Measurements from ENCODE around the gene LAMTOR3. TPM values are rescaled to one million over a fixed set of nuclear protein-coding genes. Genes with fewer than 3 reads are reported as not detected.

LAMTOR3 gene
- total RNA-seq, result 10 to 100 TPM; 20.6 to 25.3 TPM

DNA sequence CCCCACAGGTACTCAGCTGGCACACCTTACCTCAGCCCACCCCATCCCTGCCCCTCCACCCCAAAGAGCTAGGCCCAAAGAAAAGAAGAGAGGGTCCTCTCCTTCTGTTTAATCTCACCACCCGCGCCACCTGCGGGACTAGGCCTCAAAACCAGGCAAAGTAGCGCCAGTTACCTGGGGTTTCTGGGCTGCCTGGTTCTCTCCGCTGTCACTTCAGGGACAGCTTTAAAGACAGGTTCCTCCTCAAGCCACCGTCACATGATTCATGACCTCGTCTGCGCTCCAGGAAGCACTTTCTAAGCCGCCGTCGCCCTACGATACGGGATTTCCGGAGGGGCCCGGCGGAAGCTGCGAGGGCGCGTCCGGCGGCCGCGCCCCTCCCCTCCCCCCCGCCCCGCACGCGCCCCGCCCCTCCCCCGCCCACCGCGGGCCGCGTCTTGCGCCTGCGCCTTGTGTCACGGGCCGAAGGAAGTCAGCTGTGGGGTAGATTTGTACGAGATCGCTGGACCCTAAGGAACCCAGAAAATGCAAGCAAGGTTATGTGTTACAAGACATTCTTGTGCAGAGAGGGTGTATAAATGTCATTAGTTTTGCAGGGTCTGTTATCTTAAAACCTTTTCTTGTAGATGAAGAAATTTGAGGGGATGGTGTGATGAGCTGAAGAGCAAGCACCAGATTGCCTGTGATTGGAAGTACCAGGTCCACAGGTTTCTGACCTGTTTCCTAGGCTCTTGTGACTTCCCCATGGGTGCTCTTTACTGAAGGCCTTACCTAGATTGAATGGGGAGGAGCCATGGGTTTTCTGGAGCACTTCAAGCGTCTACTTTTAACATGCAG, at the start of gene LAMTOR3:
Gene LAMTOR3 (minus strand): TSS at position 267 of the 837 bp plus-strand sequence. CDS start 464 bp downstream, outside the sequence.
- Mint-ChIP-seq H3K4me1 (peaks cover 39% of the 10 kb centered on the region), H3K4me3 (peak within 1 kb of the TSS; percentile 88), H3K27ac (peak within 1 kb of the TSS; percentile 93), H3K9me3 (ENCODE audit: low read depth) (no peaks in the 10 kb centered on the region), H3K36me3 (peaks cover 11% of the 10 kb centered on the region), H3K27me3 (no peaks in the 10 kb centered on the region)
- DNase-seq (peak; percentile 94), ATAC-seq (peak; percentile 99)
- CTCF ChIA-PET, result interaction anchor here (0.7 to 2.9 kb wide), 8 partner anchors 8 to 85 kb away, joined by 3 to 13 read pairs (median 4); partner anchors contain the start of gene DNAJB14

DNA sequence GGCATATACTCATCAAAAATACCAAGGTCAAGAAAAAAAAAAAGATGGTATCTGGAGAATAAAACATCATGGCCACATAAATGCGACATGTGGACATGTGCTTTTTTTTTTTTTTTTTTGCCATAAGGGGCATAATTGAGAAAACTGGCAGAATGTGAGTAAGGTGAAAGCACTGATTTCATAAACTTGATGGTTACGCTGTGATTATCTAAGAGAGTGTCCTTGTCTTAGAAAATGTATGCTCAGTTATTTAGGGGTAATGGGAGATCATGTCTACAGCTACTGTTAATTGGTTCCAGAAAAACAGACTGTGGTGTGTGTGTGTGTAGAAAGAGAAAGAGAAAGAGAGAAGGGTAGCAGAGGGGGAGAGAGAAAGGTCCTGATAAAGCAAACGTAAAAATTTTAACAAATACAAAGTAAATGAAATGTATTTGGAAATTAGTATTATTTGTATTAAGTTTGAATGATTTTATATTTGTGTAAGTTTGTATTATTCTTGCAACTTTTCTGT, 44.1 kb upstream of the LAMTOR3 start:
- Mint-ChIP-seq H3K27me3 (no peaks in the 10 kb centered on the region), H3K36me3 (peaks cover 59% of the 10 kb centered on the region), H3K4me3 (no peak overlapping the region), H3K4me1 (peaks cover 28% of the 10 kb centered on the region), H3K9me3 (ENCODE audit: low read depth) (no peaks in the 10 kb centered on the region), H3K27ac (peak overlapping the region; percentile 6)
- CTCF ChIA-PET, result no interaction called here
- DNase-seq (no peak), ATAC-seq (no peak)

DNA sequence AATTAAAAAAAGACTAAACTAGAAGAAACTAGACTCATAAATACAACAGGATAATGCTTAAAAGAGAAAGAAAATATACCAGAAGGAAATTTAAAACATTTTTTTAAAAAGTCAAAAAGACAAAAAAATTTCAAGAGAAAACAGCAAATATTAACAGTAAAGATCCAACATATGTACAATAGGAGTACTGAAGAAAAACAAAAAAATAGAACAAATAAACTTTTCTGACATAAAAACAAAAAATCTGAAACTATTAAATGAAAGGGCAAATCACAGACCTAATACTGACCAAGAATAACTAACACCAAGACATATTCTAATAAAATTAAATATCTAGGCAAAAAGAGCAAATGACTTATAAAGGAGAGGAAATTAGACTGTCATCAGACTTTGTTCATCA, 40.7 kb upstream of the LAMTOR3 start:
- Mint-ChIP-seq H3K36me3 (peaks cover 66% of the 10 kb centered on the region), H3K27me3 (no peaks in the 10 kb centered on the region), H3K9me3 (ENCODE audit: low read depth) (peaks cover 3% of the 10 kb centered on the region), H3K4me1 (peaks cover 30% of the 10 kb centered on the region), H3K4me3 (no peak overlapping the region), H3K27ac (no peak overlapping the region)
- ATAC-seq (no peak), DNase-seq (no peak)
- CTCF ChIA-PET, result no interaction called here

GRCh38 chr4:99927566-99927965, 33.3 kb upstream of the LAMTOR3 start:
- no peak for ATAC-seq
- no peaks in the 10 kb centered on the region for H3K9me3 Mint-ChIP-seq (ENCODE audit: low read depth)
- no peak for DNase-seq
- H3K4me1 Mint-ChIP-seq, result peaks cover 22% of the 10 kb centered on the region
- no peak overlapping the region for H3K4me3 Mint-ChIP-seq
- CTCF ChIA-PET, result no interaction called here
- H3K27me3 Mint-ChIP-seq, result no peaks in the 10 kb centered on the region
- H3K36me3 Mint-ChIP-seq, result peaks cover 37% of the 10 kb centered on the region
- peak overlapping the region; percentile 14 for H3K27ac Mint-ChIP-seq

GRCh38 chr4:99921174-99921573, 26.9 kb upstream of the LAMTOR3 start:
- H3K27me3 Mint-ChIP-seq, result no peaks in the 10 kb centered on the region
- no peaks in the 10 kb centered on the region for H3K9me3 Mint-ChIP-seq (ENCODE audit: low read depth)
- H3K4me1 Mint-ChIP-seq, result peaks cover 13% of the 10 kb centered on the region
- H3K27ac Mint-ChIP-seq, result peak overlapping the region; percentile 44
- ATAC-seq, result no peak
- peaks cover 50% of the 10 kb centered on the region for H3K36me3 Mint-ChIP-seq
- H3K4me3 Mint-ChIP-seq, result no peak overlapping the region
- no peak for DNase-seq
- CTCF ChIA-PET, result interaction anchor here (1.2 to 1.3 kb wide), 2 partner anchors 19 to 24 kb away, joined by 3 read pairs; no protein-coding TSS in a partner anchor

DNA sequence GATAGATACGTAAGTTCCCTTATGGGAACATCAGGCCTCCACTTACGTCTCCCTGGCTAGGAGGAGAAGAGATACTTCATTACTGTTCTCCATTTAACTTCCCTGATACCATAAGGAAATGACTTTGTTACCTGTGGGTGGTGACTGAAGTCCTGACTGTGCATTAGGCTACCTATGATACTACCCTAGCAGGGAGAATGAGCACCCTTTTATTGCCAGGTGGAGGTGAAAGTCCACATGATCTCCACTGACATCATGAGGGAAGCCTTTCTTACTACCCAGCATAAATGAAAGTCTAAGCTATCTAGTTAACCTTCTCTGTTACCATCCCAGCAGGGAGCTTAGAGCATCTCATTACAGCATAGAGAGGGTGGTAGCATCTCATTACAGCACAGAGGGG, 24.4 kb upstream of the LAMTOR3 start:
- Mint-ChIP-seq H3K27ac (no peak overlapping the region), H3K4me1 (peaks cover 12% of the 10 kb centered on the region), H3K27me3 (no peaks in the 10 kb centered on the region), H3K36me3 (peaks cover 61% of the 10 kb centered on the region), H3K4me3 (no peak overlapping the region), H3K9me3 (ENCODE audit: low read depth) (peaks cover 2% of the 10 kb centered on the region)
- CTCF ChIA-PET, result no interaction called here
- no peak for ATAC-seq
- no peak for DNase-seq

DNA sequence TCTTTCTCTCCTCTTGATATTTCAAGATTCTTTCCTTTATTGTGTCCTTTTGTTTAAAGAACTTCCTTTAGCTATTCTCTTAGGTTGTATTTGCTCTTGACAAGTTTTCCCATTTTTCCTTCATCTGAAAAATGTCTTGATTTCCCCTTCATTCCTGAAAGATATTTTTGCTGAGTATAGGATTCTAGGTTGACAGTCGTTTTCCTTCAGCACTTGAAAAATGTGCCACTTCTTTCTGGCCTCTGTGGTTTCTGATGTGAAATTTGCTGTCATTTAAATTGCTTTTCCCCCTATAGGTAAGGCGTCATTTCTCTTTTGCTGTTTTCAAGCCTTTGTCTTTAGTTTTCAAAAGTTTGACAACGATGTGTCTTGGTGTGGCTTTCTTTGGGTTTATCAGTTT, 23.3 kb upstream of the LAMTOR3 start:
- DNase-seq (no peak), ATAC-seq (no peak)
- Mint-ChIP-seq H3K27ac (no peak overlapping the region), H3K36me3 (peaks cover 63% of the 10 kb centered on the region), H3K27me3 (no peaks in the 10 kb centered on the region), H3K4me1 (peaks cover 12% of the 10 kb centered on the region), H3K4me3 (no peak overlapping the region), H3K9me3 (ENCODE audit: low read depth) (peaks cover 2% of the 10 kb centered on the region)
- CTCF ChIA-PET, result interaction anchor here (1.4 kb wide), 1 partner anchor 27 kb away, joined by 3 read pairs; no protein-coding TSS in a partner anchor

GRCh38 chr4:99915449-99915848, 21.2 kb upstream of the LAMTOR3 start:
- peak overlapping the region; percentile 10 for H3K27ac Mint-ChIP-seq

DNA sequence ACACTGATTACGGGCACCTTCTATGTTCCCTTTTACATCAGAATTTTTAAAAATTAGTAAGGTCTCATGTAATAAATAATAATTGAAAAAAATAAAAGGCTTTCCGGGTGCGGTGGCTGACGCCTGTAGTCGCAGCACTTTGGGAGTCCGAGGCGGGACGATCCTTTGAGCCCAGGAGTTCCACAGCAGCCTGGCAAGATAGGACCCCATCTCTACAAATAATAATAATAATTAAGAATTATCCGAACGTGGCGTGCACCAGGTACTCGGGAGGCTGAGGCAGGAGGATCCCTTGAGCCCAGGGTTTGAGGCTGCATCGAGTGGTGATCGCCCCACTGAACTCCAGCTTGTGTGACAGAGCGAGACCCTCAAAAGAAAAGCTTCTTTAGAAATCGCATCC, 771 bp upstream of the LAMTOR3 start:
- peaks cover 36% of the 10 kb centered on the region for H3K4me1 Mint-ChIP-seq
- no peak for DNase-seq
- H3K4me3 Mint-ChIP-seq, result peak overlapping the region; percentile 88

More at GRCh38 chr4:99915449-99915848, 21.2 kb upstream of the LAMTOR3 start:
- Mint-ChIP-seq H3K4me1 (peaks cover 10% of the 10 kb centered on the region), H3K27me3 (no peaks in the 10 kb centered on the region), H3K36me3 (peaks cover 60% of the 10 kb centered on the region), H3K9me3 (ENCODE audit: low read depth) (peaks cover 2% of the 10 kb centered on the region), H3K4me3 (no peak overlapping the region)
- CTCF ChIA-PET, result interaction anchor here (0.9 to 1.0 kb wide), 2 partner anchors 17 to 21 kb away, joined by 3 to 4 read pairs; partner anchors contain the start of gene LAMTOR3
- ATAC-seq (no peak), DNase-seq (no peak)

GRCh38 chr4:99893839-99894160, 427 bp downstream of the LAMTOR3 start:
- no peaks in the 10 kb centered on the region for H3K27me3 Mint-ChIP-seq
- ATAC-seq (no peak), DNase-seq (no peak)
- H3K9me3 Mint-ChIP-seq (ENCODE audit: low read depth), result no peaks in the 10 kb centered on the region
- H3K4me3 Mint-ChIP-seq, result peak overlapping the region; percentile 88
- H3K4me1 Mint-ChIP-seq, result peaks cover 42% of the 10 kb centered on the region
- H3K27ac Mint-ChIP-seq, result peak overlapping the region; percentile 93
- H3K36me3 Mint-ChIP-seq, result peaks cover 11% of the 10 kb centered on the region
- CTCF ChIA-PET, result interaction anchor here (1.3 to 2.9 kb wide), 6 partner anchors 9 to 84 kb away, joined by 4 to 13 read pairs (median 6); partner anchors contain the start of gene DNAJB14

More for the DNA sequence above, 771 bp upstream of the LAMTOR3 start:
- H3K36me3 Mint-ChIP-seq, result peaks cover 12% of the 10 kb centered on the region
- no peak for ATAC-seq
- CTCF ChIA-PET, result interaction anchor here (0.7 to 2.9 kb wide), 8 partner anchors 8 to 86 kb away, joined by 3 to 13 read pairs (median 4); partner anchors contain the start of gene DNAJB14
- H3K27me3 Mint-ChIP-seq, result no peaks in the 10 kb centered on the region
- H3K9me3 Mint-ChIP-seq (ENCODE audit: low read depth), result no peaks in the 10 kb centered on the region
- peak overlapping the region; percentile 88 for H3K27ac Mint-ChIP-seq

GRCh38 chr4:99893029-99893428, 1.2 kb downstream of the LAMTOR3 start:
- ATAC-seq (no peak), DNase-seq (no peak)
- CTCF ChIA-PET, result interaction anchor here (0.6 to 2.9 kb wide), 4 partner anchors 55 to 337 kb away, joined by 3 to 11 read pairs (median 6); no protein-coding TSS in a partner anchor
- peak overlapping the region; percentile 88 for H3K4me3 Mint-ChIP-seq
- peaks cover 12% of the 10 kb centered on the region for H3K36me3 Mint-ChIP-seq
- peaks cover 43% of the 10 kb centered on the region for H3K4me1 Mint-ChIP-seq
- H3K9me3 Mint-ChIP-seq (ENCODE audit: low read depth), result no peaks in the 10 kb centered on the region
- H3K27ac Mint-ChIP-seq, result peak overlapping the region; percentile 93
- H3K27me3 Mint-ChIP-seq, result no peaks in the 10 kb centered on the region

- CTCF ChIA-PET, result interaction anchor here (1.4 to 1.9 kb wide), 2 partner anchors 43 to 57 kb away, joined by 3 to 9 read pairs; no protein-coding TSS in a partner anchor
- no peaks in the 10 kb centered on the region for H3K9me3 Mint-ChIP-seq (ENCODE audit: low read depth)
- peaks cover 43% of the 10 kb centered on the region for H3K4me1 Mint-ChIP-seq
- H3K4me3 Mint-ChIP-seq, result no peak overlapping the region
- no peak for DNase-seq
- no peak overlapping the region for H3K27ac Mint-ChIP-seq
- ATAC-seq, result no peak
- no peaks in the 10 kb centered on the region for H3K27me3 Mint-ChIP-seq
- peaks cover 12% of the 10 kb centered on the region for H3K36me3 Mint-ChIP-seq
Measured at GRCh38 chr4:99891351-99891750, 2.9 kb downstream of the LAMTOR3 start.

DNA sequence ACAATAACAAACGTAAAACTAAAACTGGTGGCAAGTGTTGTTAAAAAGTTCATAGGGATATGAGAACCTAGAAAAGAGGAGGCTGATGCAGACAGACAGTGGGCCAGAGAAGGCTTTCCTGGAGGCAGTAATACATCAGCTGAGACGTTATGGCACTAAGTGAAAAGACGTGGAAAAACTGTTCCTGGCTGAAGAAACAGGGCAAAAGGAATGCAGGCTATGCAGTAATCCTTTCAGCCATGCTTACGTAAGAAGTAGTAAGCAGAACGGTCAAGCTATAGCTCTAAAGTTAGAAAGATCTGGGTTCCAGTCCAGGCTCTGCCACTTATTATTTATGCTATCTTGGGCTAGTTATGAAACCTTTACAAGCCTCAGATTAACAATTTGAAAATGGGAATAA, 6.4 kb downstream of the LAMTOR3 start:
- no peaks in the 10 kb centered on the region for H3K27me3 Mint-ChIP-seq
- no peaks in the 10 kb centered on the region for H3K9me3 Mint-ChIP-seq (ENCODE audit: low read depth)
- H3K27ac Mint-ChIP-seq, result no peak overlapping the region
- CTCF ChIA-PET, result no interaction called here
- ATAC-seq, result no peak
- peaks cover 5% of the 10 kb centered on the region for H3K36me3 Mint-ChIP-seq
- H3K4me1 Mint-ChIP-seq, result peaks cover 22% of the 10 kb centered on the region
- no peak for DNase-seq
- H3K4me3 Mint-ChIP-seq, result no peak overlapping the region
